Parathyroid adenoma (tissue), 2 donors: ENCODE data around the gene SUMO3.

Source experiments
- H2AFZ ChIP-seq: fragments of 300-600 bp; sonication (generic); one replicate; pipeline ENCODE4 v1.7.0; 2017; ENCODE audit warnings: antibody characterized with exemption, mild to moderate bottlenecking
- H3K27ac ChIP-seq: fragments of 300-600 bp; sonication (generic); one replicate; pipeline ENCODE4 v1.7.0; 2017
- H3K27me3 ChIP-seq: fragments of 300-600 bp; sonication (generic); one replicate; pipeline ENCODE4 v1.7.0; 2017; ENCODE audit warnings: low read length; ENCODE audit not compliant: control insufficient read depth, insufficient read depth
- H3K36me3 ChIP-seq: fragments of 300-600 bp; sonication (generic); one replicate; pipeline ENCODE4 v1.7.0; 2017; ENCODE audit warnings: low read length; ENCODE audit not compliant: control insufficient read depth, insufficient read depth
- H3K4me1 ChIP-seq: fragments of 300-600 bp; sonication (generic); one replicate; pipeline ENCODE4 v1.7.0; 2017; ENCODE audit warnings: control low read depth
- H3K4me2 ChIP-seq: fragments of 300-600 bp; sonication (generic); one replicate; pipeline ENCODE4 v1.7.0; 2017; ENCODE audit warnings: low read length
- H3K4me3 ChIP-seq: fragments of 300-600 bp; sonication (generic); one replicate; pipeline ENCODE4 v1.7.0; 2017; ENCODE audit warnings: low read depth, low read length
- H3K79me2 ChIP-seq: fragments of 300-600 bp; sonication (generic); one replicate; pipeline ENCODE4 v1.7.0; 2017; ENCODE audit warnings: control low read depth
- H3K9ac ChIP-seq: fragments of 300-600 bp; sonication (generic); one replicate; pipeline ENCODE4 v1.7.0; 2017; ENCODE audit warnings: mild to moderate bottlenecking
- H3K9me3 ChIP-seq: fragments of 300-600 bp; sonication (generic); one replicate; pipeline ENCODE4 v1.7.0; 2017; ENCODE audit warnings: low read length; ENCODE audit not compliant: control insufficient read depth
- TF ChIP-seq, protein P1 (sequence below): fragments of 300-600 bp; sonication (generic); IDR thresholded peaks from one replicate; pipeline ENCODE4 v1.7.0; 2017; ENCODE audit warnings: antibody characterized with exemption, mild to moderate bottlenecking
- donor health status: primary hyperparathyroidism.

Gene SUMO3

DNA sequence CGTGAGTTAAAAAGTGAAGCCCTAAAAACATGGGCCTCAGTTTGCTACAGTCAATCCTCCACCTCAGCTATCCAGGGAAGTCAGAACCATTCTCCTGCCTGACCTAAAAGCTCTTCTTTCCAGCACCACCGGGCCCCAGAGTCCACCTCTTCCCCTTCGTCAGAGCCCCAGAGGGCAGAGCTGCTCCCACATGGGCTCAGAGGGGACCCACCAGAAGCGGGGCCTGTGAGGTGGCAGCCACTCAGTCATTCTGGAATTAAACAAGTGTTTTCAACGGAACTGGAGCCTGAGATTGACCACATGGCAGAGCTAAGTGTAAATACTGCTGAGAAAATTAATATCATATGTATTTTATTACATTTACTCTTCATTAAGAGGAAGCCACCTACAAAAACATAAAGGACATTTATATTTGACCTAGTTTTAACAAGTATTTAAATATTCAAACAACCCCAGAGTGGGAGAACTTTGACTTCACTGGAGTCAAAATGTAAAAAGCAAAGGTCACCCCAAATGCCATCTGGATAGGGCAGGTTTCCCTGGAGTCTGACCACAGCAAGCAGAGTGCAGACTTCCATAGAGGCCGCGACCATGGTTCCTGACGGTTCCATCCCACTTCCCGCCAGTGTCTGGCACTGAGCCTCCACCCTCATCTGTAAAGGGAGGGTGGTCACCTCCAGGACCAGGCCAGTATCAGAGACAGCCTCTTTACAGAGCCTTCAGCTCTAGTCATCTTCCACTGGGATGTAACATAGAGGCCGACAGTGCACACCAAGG, 1.8 kb downstream of the SUMO3 start:
- TF ChIP-seq, protein P1, sequence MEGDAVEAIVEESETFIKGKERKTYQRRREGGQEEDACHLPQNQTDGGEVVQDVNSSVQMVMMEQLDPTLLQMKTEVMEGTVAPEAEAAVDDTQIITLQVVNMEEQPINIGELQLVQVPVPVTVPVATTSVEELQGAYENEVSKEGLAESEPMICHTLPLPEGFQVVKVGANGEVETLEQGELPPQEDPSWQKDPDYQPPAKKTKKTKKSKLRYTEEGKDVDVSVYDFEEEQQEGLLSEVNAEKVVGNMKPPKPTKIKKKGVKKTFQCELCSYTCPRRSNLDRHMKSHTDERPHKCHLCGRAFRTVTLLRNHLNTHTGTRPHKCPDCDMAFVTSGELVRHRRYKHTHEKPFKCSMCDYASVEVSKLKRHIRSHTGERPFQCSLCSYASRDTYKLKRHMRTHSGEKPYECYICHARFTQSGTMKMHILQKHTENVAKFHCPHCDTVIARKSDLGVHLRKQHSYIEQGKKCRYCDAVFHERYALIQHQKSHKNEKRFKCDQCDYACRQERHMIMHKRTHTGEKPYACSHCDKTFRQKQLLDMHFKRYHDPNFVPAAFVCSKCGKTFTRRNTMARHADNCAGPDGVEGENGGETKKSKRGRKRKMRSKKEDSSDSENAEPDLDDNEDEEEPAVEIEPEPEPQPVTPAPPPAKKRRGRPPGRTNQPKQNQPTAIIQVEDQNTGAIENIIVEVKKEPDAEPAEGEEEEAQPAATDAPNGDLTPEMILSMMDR, result no peak
- H2AFZ ChIP-seq, result no peak overlapping the region
- H3K4me3 ChIP-seq, result no peak overlapping the region
- no peaks in the 10 kb centered on the region for H3K4me1 ChIP-seq
- H3K79me2 ChIP-seq, result no peaks in the 10 kb centered on the region
- no peaks in the 10 kb centered on the region for H3K36me3 ChIP-seq
- H3K27ac ChIP-seq, result no peak overlapping the region
- H3K9ac ChIP-seq, result no peak overlapping the region
- no peak overlapping the region for H3K4me2 ChIP-seq
- H3K9me3 ChIP-seq, result no peaks in the 10 kb centered on the region
- H3K27me3 ChIP-seq, result no peaks in the 10 kb centered on the region

DNA sequence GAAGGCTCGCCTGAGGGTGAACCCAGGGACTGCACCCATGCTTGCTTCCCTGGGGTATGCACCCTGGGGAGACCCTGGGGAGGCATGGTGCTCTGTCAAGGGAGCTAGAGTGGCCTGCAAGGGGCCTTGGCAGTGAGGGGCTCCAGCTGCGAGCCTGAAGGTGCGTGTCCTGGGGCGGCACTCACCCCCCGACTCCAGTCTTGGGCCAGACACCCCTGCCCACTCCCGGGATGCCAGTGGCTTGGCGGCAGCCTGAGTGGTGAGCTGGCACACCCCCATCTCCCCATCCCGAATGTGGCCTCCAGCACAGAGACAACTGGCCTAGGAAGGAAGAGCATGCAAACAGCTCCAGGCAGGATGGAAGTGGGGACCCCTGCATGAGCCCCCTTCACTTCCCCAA, 2.6 kb downstream of the SUMO3 start:
- H3K27ac ChIP-seq, result no peak overlapping the region
- no peak overlapping the region for H3K4me2 ChIP-seq
- no peaks in the 10 kb centered on the region for H3K36me3 ChIP-seq
- H2AFZ ChIP-seq, result no peak overlapping the region
- no peaks in the 10 kb centered on the region for H3K4me1 ChIP-seq
- TF ChIP-seq, protein P1, result no peak
- H3K9ac ChIP-seq, result no peak overlapping the region
- H3K9me3 ChIP-seq, result no peaks in the 10 kb centered on the region
- H3K4me3 ChIP-seq, result no peak overlapping the region
- no peaks in the 10 kb centered on the region for H3K79me2 ChIP-seq
- no peaks in the 10 kb centered on the region for H3K27me3 ChIP-seq

DNA sequence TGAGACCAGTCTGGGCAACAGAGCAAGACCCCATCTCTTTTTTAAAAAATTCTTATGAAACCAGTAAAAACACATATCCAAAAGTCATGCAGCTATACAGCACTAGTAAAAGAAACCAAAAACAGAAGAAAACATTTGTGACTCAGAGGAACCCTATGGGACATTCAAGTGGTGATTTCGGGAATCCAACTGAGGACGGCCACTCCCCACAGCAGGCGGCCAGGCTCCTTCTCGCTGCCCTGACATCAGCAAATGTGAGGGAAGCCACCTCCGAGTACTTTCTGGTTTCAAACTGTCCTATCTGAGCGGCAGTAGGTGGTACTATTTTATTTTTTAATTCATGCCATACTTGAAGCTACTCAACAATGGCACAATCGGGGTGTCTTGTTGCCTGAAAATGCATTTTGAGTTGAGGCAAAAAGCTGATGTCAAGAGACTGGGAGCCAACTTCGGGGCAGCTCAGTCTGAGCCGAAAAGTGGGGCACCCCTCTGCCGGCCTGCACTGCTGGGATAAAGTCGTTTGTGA, 3.3 kb downstream of the SUMO3 start:
- Histone ChIP-seq H3K27ac (no peak overlapping the region), H2AFZ (no peak overlapping the region), H3K27me3 (no peaks in the 10 kb centered on the region), H3K4me1 (no peaks in the 10 kb centered on the region), H3K36me3 (no peaks in the 10 kb centered on the region), H3K9ac (no peak overlapping the region), H3K9me3 (no peaks in the 10 kb centered on the region), H3K79me2 (no peaks in the 10 kb centered on the region), H3K4me2 (no peak overlapping the region), H3K4me3 (no peak overlapping the region)
- TF ChIP-seq, protein P1, result no peak

DNA sequence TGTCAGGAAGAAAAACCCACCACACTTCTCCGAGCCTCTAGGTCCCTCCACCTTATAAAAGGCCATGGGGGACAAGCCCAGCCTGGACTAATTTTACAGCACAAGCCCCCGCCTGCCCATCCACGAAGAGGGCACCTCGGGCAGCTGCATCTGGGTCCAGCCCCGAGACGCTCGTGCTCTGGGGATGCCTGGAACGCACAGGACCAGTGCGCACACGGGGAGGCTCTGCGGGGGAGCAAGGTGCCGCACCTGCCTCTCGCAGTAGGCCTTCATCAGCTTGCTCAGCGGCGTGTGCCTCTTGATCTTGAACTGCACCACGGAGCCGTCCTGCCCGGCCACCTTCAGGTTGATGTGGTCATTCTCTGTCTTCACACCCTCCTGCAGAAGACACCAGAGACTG, 4.1 kb downstream of the SUMO3 start:
- Histone ChIP-seq H3K27ac (no peak overlapping the region), H3K4me2 (no peak overlapping the region), H3K4me1 (no peaks in the 10 kb centered on the region), H3K9ac (no peak overlapping the region), H2AFZ (no peak overlapping the region), H3K27me3 (no peaks in the 10 kb centered on the region), H3K9me3 (no peaks in the 10 kb centered on the region), H3K79me2 (no peaks in the 10 kb centered on the region), H3K36me3 (no peaks in the 10 kb centered on the region), H3K4me3 (no peak overlapping the region)
- TF ChIP-seq, protein P1, result no peak

DNA sequence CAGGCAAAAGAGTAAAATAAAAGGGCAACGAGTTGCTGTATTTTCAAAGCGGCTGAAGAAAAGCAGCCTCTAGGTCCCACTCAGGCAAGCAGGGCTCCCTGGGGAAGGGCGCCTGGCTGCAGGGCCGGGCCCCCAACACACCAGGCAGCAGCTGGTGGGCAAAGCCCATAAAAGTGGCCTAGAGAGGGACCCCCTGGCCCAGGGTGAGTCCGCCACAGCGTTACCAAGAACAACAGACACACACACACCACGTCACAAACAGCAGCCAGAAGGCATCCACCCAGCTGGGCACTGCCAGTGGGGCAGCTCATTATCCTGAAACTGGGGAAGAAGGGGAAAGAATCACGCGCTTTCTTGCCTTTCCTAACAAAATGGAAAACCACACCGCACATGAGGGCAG, 4.7 kb downstream of the SUMO3 start:
- H3K9ac ChIP-seq, result no peak overlapping the region
- H3K9me3 ChIP-seq, result no peaks in the 10 kb centered on the region
- H3K4me2 ChIP-seq, result no peak overlapping the region
- H3K36me3 ChIP-seq, result no peaks in the 10 kb centered on the region
- no peaks in the 10 kb centered on the region for H3K79me2 ChIP-seq
- H3K27me3 ChIP-seq, result no peaks in the 10 kb centered on the region
- H3K27ac ChIP-seq, result no peak overlapping the region
- no peak overlapping the region for H3K4me3 ChIP-seq
- H3K4me1 ChIP-seq, result no peaks in the 10 kb centered on the region
- TF ChIP-seq, protein P1, result no peak
- H2AFZ ChIP-seq, result no peak overlapping the region
